ENCODE results near the gene VPS18.
"Not testable (repeated sequence)": the region's sequence is repeated elsewhere in the genome, so short reads cannot be mapped to it uniquely, and the experiment has no call there.

Gene VPS18

GRCh38 chr15:40855706-40856234 lies 38.5 kb upstream of the VPS18 start:
- DNase-seq: no peak
- Histone ChIP-seq H3K36me3 (no peaks in the 10 kb centered on the region), H3K27ac (no peak overlapping the region), H3K27me3 (ENCODE audit: insufficient read depth, low read depth, severe bottlenecking) (no peaks in the 10 kb centered on the region), H3K4me3 (ENCODE audit: low read depth, low read length) (no peak overlapping the region), H3K9me3 (ENCODE audit: severe bottlenecking) (no peaks in the 10 kb centered on the region)
- no peak for TF ChIP-seq CTCF (IDR thresholded peaks at IDR 0.05; ENCODE audit: low read depth, low read length)

- no peak for TF ChIP-seq CTCF (IDR thresholded peaks at IDR 0.05; ENCODE audit: low read depth, low read length)
- H3K9me3 ChIP-seq (ENCODE audit: severe bottlenecking): no peaks in the 10 kb centered on the region
- no peak overlapping the region for H3K27ac ChIP-seq
- H3K27me3 ChIP-seq (ENCODE audit: insufficient read depth, low read depth, severe bottlenecking): no peaks in the 10 kb centered on the region
- no peaks in the 10 kb centered on the region for H3K36me3 ChIP-seq
- no peak for DNase-seq
- no peak overlapping the region for H3K4me3 ChIP-seq (ENCODE audit: low read depth, low read length)
Measured at GRCh38 chr15:40856746-40857145, 37.5 kb upstream of the VPS18 start.

DNA sequence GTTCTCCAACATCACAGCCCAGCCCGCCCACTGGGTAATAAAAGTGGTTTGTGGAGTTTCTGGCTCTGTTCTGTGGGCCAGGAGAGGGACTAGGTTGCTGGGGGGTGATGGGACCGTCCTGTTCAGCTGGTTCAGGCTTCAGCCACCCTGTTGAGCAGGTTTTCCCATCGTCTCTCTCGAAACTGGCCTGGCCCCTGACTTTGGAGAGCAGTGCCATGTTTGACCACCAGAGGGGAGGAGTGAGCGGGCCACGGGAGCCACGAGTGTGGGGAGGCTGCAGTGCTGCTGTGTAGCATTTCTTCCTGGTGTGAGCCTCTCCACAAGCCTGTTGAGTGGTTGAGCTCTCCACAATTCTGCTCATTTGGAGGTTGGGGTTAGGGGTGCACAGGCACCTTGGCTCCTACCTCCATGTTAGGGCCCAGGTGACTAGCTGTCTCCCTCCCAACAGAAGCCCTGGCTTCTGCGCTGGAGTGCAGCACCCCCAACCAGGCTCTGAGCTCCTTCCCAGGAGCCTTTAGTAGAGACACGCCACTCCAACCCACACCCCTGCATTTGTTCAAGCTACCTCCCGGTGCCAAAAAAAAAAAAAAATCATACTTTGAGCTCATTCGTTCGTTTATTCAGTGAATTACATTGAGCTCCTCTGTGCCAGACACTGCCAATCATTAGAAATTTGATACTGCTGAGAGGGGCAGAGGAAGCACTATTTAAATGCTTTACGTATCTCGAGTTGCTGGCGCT lies 36.5 kb upstream of the VPS18 start:
- DNase-seq: peak; percentile 83
- peak overlapping the region; percentile 45; the same call in 1 of the 2 replicates for H3K27ac ChIP-seq
- TF ChIP-seq CTCF (IDR thresholded peaks at IDR 0.05; ENCODE audit: low read depth, low read length): peak; percentile 96
- H3K27me3 ChIP-seq (ENCODE audit: insufficient read depth, low read depth, severe bottlenecking): no peaks in the 10 kb centered on the region
- H3K36me3 ChIP-seq: no peaks in the 10 kb centered on the region
- no peak overlapping the region for H3K4me3 ChIP-seq (ENCODE audit: low read depth, low read length)
- H3K9me3 ChIP-seq (ENCODE audit: severe bottlenecking): no peaks in the 10 kb centered on the region

GRCh38 chr15:40858706-40859105 lies 35.5 kb upstream of the VPS18 start:
- TF ChIP-seq CTCF (IDR thresholded peaks at IDR 0.05; ENCODE audit: low read depth, low read length): no peak
- H3K27ac ChIP-seq: no peak overlapping the region
- no peaks in the 10 kb centered on the region for H3K9me3 ChIP-seq (ENCODE audit: severe bottlenecking)
- H3K4me3 ChIP-seq (ENCODE audit: low read depth, low read length): no peak overlapping the region
- H3K27me3 ChIP-seq (ENCODE audit: insufficient read depth, low read depth, severe bottlenecking): no peaks in the 10 kb centered on the region
- DNase-seq: no peak
- no peaks in the 10 kb centered on the region for H3K36me3 ChIP-seq

DNA sequence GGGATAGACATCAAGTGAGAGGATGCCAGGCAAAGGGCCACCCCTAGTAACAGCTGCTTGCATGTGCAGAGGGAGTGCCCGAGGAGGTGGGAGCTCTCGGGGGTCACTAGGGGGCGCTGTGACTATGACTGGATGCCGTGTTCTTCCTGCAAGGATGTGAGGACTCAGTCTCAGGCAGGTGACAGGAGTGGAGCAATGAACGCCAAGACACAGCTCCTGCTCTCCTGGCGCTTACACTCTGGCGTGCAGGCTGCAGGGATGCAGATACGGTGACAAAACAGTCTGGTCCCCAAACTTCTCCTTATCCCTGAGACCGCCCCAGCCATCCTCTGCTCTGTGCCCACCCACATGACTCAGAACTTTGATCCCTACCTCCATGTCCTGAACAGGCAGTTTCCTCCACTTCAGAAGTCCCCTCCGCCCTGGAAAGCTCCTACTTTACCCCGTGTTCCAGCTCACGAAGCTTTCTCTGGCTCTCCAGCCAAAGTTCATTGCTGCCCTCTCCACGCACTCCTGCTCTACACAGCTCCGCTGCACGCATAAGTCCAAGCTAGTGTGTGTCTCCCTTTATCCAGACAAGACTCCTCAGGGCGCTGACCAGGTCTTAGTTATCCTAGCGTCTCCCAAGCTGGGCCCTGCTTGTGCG lies 34.9 kb upstream of the VPS18 start:
- H3K27me3 ChIP-seq (ENCODE audit: insufficient read depth, low read depth, severe bottlenecking): no peaks in the 10 kb centered on the region
- peak; percentile 98 for TF ChIP-seq CTCF (IDR thresholded peaks at IDR 0.05; ENCODE audit: low read depth, low read length)
- no peak overlapping the region for H3K4me3 ChIP-seq (ENCODE audit: low read depth, low read length)
- no peaks in the 10 kb centered on the region for H3K9me3 ChIP-seq (ENCODE audit: severe bottlenecking)
- H3K27ac ChIP-seq: no peak overlapping the region
- H3K36me3 ChIP-seq: no peaks in the 10 kb centered on the region
- DNase-seq: peak; percentile 93

- DNase-seq; H3K36me3 ChIP-seq; H3K27me3 ChIP-seq (ENCODE audit: insufficient read depth, low read depth, severe bottlenecking); H3K4me3 ChIP-seq (ENCODE audit: low read depth, low read length); H3K9me3 ChIP-seq (ENCODE audit: severe bottlenecking); H3K27ac ChIP-seq: not testable (repeated sequence)
Measured at GRCh38 chr15:40861147-40861546, 33.1 kb upstream of the VPS18 start.

All from WERI-Rb-1 (cell line).